K562 (cell line): Measurements from ENCODE around the gene FAM110D. TPM values are rescaled to one million over a fixed set of nuclear protein-coding genes. Genes with fewer than 3 reads are reported as not detected.

ENCODE experiments used
- DMBX1 ChIP-seq: fragments of 250-450 bp; sonication (Bioruptor Pico); IDR thresholded peaks from 2 replicates; pipeline ENCODE4 v1.8.0; 2022; ENCODE audit warnings: inconsistent platforms, mild to moderate bottlenecking, moderate library complexity, borderline replicate concordance
- IRF2 ChIP-seq: sonication (generic); formaldehyde crosslinking; IDR thresholded peaks from 2 replicates; pipeline ENCODE4 v1.8.1; 2022; ENCODE audit warnings: mild to moderate bottlenecking, missing genetic modification reagents
- JUND ChIP-seq, 2 experiments: IDR thresholded peaks; 2 replicates in 1 of 2; 3 replicates in 1 of 2; pipeline ENCODE4 v1.6.1; 2011; ENCODE audit warnings: borderline replicate concordance in 2 of 2, low read depth in 2 of 2, low read length in 2 of 2, improper control_type of control experiment in 1 of 2, missing biosample characterization in 1 of 2, missing genetic modification characterization in 1 of 2, missing genetic modification reagents in 1 of 2
- MCM3 ChIP-seq: fragments of 450-650 bp; IDR thresholded peaks from 2 replicates; pipeline ENCODE4 v1.6.1; 2016
- PKNOX1 ChIP-seq: fragments of 450-650 bp; IDR thresholded peaks from 2 replicates; pipeline ENCODE4 v1.6.1; 2016
- PRDM10 ChIP-seq: fragments of 450-650 bp; IDR thresholded peaks from 2 replicates; pipeline ENCODE4 v1.6.1; 2018; ENCODE audit not compliant: partially characterized antibody
- RBM14 ChIP-seq: fragments of 200-400 bp; formaldehyde crosslinking; IDR thresholded peaks from 2 replicates; pipeline ENCODE4 v1.6.1; 2018; ENCODE audit warnings: low read depth, mild to moderate bottlenecking, low read length, moderate library complexity, borderline replicate concordance; ENCODE audit not compliant: insufficient read depth
- RFX1 ChIP-seq: fragments of 450-650 bp; IDR thresholded peaks from 2 replicates; pipeline ENCODE4 v1.6.1; 2016; ENCODE audit warnings: mild to moderate bottlenecking, moderate library complexity
- SLC30A9 ChIP-seq: fragments of 250-450 bp; sonication (Bioruptor Pico); IDR thresholded peaks from 2 replicates; pipeline ENCODE4 v1.8.0; 2022; ENCODE audit warnings: mild to moderate bottlenecking, moderate library complexity
- SMC3 ChIP-seq: conservative IDR thresholded peaks from 2 replicates; pipeline ENCODE4 v1.6.1; 2011; ENCODE audit warnings: low read depth, low read length, improper control_type of control experiment; ENCODE audit not compliant: insufficient read depth
- SRSF9 ChIP-seq: fragments of 200-400 bp; formaldehyde crosslinking; IDR thresholded peaks from 2 replicates; pipeline ENCODE4 v1.6.1; 2017; ENCODE audit warnings: low read depth, low read length, borderline replicate concordance
- YY1 ChIP-seq, 3 experiments: IDR thresholded peaks; 2 replicates each; pipeline ENCODE4 v1.6.1; 2011; ENCODE audit warnings: low read length in 2 of 3, mild to moderate bottlenecking in 2 of 3, moderate library complexity in 2 of 3, borderline replicate concordance in 1 of 3, control low read depth in 1 of 3, low read depth in 1 of 3; ENCODE audit not compliant: insufficient read depth in 3 of 3, insufficient replicate concordance in 2 of 3, control insufficient read depth in 1 of 3, insufficient read length in 1 of 3; ENCODE audit errors: extremely low read depth in 1 of 3
- ZBTB12 ChIP-seq: fragments of 250-450 bp; sonication (Bioruptor Pico); IDR thresholded peaks from 2 replicates; pipeline ENCODE4 v1.4.0; 2020
- ZBTB17 ChIP-seq: fragments of 450-650 bp; formaldehyde crosslinking; IDR thresholded peaks from 2 replicates; pipeline ENCODE4 v1.4.0; 2020; ENCODE audit warnings: mild to moderate bottlenecking
- ZNF592 ChIP-seq: fragments of 450-650 bp; IDR thresholded peaks from 2 replicates; pipeline ENCODE4 v1.6.1; 2017; ENCODE audit warnings: antibody characterized with exemption, mild to moderate bottlenecking
- polyA plus RNA-seq, 8 experiments: library from polyadenylated mRNA; depleted of rRNA in 4 of 8; stranded (reverse) in 5 of 8; unstranded in 3 of 8; fragments of >200 nt; fragmentation: Nextera tagmentation in 2 of 8; fragmentation: Illumina TruSeq in 1 of 8; extraction: Ambion mirVana in 2 of 8; extraction: Trizol in 1 of 8; gene quantifications; 2 replicates each; pipeline versions ENCODE4 v1.2.1 to v1.2.3, GENCODE V29; 2011 to 2014; ENCODE audit warnings: inconsistent platforms in 1 of 8, missing spikeins in 1 of 8
- total RNA-seq, 7 experiments: library from RNA; depleted of rRNA in 6 of 7; stranded (reverse); fragments of >200 nt in 6 of 7; fragmentation: Illumina TruSeq in 2 of 7; extraction: Trizol in 2 of 7; gene quantifications; 2 replicates each; pipeline versions ENCODE4 v1.2.1 to v1.2.3, GENCODE V29; 2011 to 2021; ENCODE audit warnings: low replicate concordance in 1 of 7

Gene FAM110D
- total and polyA plus RNA-seq, 9 of the 15 experiments (the other 6 are each of a cell fraction or from before 2014, with no cell fraction given), result 0.04 to 1.1 (median 0.33) TPM

GRCh38 chr1:26164036-26164860 is 5.4 kb downstream of the FAM110D start (continued):
- TF ChIP-seq PKNOX1 (no peak), MCM3 (no peak), ZNF592 (peak; percentile 86), ZBTB17 (peak; percentile 45; the same call in 1 of the 2 replicates), IRF2 (CRISPR knock-in tag) (no peak), JUND (IDR thresholded peaks at IDR 0.05; ENCODE audit: borderline replicate concordance, low read depth, low read length) (no peak), JUND (tag; IDR thresholded peaks at IDR 0.05; ENCODE audit: borderline replicate concordance, low read depth, low read length) (no peak), PRDM10 (no peak), SLC30A9 (CRISPR knock-in tag) (0 out of 2 replicates have a peak, but pooled peaks have one; percentile 29), DMBX1 (CRISPR knock-in tag) (peak; percentile 66), SMC3 (peak; percentile 82), YY1 (IDR thresholded peaks at IDR 0.05; ENCODE audit: borderline replicate concordance in 1 of 3, control insufficient read depth in 1 of 3, extremely low read depth in 1 of 3, insufficient read depth in 3 of 3, insufficient read length in 1 of 3, insufficient replicate concordance in 2 of 3, low read depth in 1 of 3, low read length in 2 of 3) (peak; percentile 36 to 89 (median 81)), SRSF9 (no peak), ZBTB12 (CRISPR knock-in tag) (no peak), RFX1 (no peak), RBM14 (0 out of 2 replicates have a peak, but pooled peaks have one; percentile 59)
